HTR-8/SVneo (cell line): ENCODE results near the gene SMIM26.
A peak's percentile ranks its signal among the peaks of the same experiment; 100 is the strongest.
"Not testable (repeated sequence)": the region's sequence is repeated elsewhere in the genome, so short reads cannot be mapped to it uniquely, and the experiment has no call there.

ENCODE experiments used
- DNase-seq: peaks from one replicate; pipeline ENCODE4 v3.0.0; 2011; ENCODE audit warnings: low spot score, mixed read lengths; ENCODE audit not compliant: insufficient read length
- FAIRE-seq: peaks from 2 replicates; lab custom pipeline; 2011; peaks lifted over from hg19 to GRCh38; lab: Jason Lieb, UNC

Gene SMIM26

GRCh38 chr20:18566892-18567738 is at the start of gene SMIM26:
Gene SMIM26, plus strand, starts transcription at chr20:18567432. Its CDS starts 47 bp downstream, at chr20:18567479.
- DNase-seq (peak; percentile 94), FAIRE-seq (no peak)

DNA sequence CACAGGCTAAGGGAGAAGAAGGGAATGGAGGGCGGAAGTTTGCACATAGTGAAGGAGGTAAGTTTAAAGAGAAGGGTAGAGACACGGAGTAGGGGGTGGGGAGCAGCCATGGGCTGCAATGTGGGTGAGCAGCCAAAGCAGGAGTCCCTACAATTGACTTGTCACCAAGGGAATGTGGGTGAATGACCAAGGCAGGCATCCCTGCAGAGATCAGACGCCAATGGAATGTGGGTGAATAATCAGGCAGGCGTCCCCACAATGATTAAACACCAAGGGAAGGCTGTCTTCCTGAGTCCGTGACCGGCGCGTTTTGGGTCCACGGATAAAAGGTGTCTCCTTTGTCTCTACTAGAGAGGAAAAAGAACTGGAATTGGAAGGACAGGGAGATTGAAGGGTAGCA is 45.2 kb upstream of the SMIM26 start:
- FAIRE-seq, DNase-seq: not testable (repeated sequence)

DNA sequence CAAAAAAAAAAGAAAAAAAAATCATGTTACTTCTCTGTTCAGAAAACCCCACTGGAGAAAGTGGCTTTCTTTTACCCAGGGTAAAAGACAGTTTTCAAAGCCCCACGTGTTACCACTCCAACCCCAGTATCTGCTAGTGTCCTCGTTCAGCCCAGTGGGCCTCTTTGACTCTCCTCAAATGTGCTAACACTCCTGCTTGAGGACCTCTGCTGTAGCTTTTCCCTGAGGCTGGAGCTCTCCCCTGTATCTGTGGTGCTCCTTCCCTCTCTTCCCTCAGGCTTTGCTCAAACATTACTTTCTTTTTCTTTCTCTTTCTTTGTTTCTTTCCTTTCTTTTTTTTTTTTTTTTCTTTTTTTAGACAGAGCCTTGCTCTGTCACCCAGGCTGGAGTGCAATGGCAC is 44.2 kb upstream of the SMIM26 start:
- DNase-seq (no peak), FAIRE-seq (no peak)

GRCh38 chr20:18524646-18525045 is 42.6 kb upstream of the SMIM26 start:
- DNase-seq: no peak
- no peak for FAIRE-seq

DNA sequence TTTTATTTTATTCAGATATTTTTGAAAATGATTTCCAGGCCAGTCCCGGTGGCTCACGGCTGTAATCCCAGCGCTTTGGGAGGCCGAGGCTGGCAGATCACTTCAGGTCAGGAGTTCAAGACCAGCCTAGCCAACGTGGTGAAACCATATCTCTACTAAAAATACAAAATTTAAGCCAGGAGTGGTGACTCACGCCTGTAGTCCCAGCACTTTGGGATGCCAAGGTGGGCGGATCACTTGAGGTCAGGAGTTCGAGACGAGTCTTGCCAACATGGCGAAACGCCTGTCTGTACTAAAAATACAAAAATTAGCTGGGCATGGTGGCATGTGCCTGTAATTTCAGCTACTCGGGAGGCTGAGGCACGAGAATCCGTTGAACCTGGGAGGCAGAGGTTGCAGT is 40.5 kb upstream of the SMIM26 start:
- FAIRE-seq: not testable (repeated sequence)

DNA sequence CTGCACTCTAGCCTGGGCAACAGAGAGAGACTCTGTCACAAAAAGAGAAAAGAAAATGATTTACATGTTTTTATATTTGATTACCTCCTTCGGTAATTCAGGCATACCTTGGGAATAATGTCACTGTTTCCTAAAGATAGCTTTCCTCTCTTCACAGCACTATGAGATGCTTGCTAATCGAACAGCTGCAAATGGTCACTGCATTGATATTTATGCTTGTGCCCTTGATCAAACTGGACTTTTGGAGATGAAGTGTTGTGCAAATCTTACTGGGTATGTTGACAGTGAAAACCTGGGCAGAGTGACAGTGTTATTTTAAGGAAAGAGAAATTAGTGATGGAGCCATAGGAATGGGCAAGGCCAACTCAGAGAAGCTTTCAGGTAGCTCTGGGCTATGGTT is 39.9 kb upstream of the SMIM26 start:
- no peak for FAIRE-seq
- no peak for DNase-seq

More for the DNA sequence above, 40.5 kb upstream of the SMIM26 start:
- not testable (repeated sequence) for DNase-seq

DNA sequence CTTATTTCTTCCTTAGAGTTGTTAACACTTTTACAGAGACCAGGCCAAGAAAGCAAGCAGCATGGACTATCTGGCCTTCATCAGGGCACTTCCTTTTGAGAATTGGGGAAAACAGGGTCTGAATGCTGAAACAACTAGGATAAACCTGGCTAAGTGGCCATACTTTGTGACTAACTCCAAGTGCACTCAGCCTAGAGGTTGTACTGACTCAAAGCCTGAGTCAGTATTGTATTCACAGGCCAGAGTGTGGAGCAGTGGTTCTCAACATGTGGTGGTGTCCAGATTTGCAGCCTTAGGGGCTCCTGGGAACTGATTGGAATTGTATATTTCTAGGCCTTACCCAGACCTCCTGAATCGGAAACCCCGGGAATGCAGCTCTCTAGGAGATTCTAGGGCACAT is 39.4 kb upstream of the SMIM26 start:
- no peak for FAIRE-seq
- no peak for DNase-seq

DNA sequence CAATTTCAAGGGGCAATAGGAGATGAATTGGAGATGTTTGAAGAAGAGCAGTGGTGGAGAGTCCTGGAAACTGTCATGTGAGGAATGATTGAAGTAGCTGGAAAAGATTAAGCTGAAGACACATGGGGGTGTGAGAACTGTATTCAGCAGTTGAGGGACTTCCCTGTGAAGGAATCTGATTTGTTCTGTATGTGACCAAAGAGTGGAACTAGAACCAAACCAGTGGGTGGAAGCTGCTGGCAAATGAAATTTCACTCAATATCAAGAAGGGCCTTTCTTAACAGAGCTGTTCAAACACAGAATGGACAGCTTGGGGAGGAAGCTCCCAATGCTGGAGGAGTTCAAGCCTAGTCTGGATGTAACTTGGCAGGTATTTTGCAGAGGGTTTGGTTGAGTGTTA is 38.2 kb upstream of the SMIM26 start:
- FAIRE-seq: no peak
- no peak for DNase-seq

GRCh38 chr20:18532626-18533025 is 34.6 kb upstream of the SMIM26 start:
- DNase-seq (no peak), FAIRE-seq (no peak)

- DNase-seq (no peak), FAIRE-seq (no peak)
Observed at GRCh38 chr20:18533491-18533890, 33.7 kb upstream of the SMIM26 start.

DNA sequence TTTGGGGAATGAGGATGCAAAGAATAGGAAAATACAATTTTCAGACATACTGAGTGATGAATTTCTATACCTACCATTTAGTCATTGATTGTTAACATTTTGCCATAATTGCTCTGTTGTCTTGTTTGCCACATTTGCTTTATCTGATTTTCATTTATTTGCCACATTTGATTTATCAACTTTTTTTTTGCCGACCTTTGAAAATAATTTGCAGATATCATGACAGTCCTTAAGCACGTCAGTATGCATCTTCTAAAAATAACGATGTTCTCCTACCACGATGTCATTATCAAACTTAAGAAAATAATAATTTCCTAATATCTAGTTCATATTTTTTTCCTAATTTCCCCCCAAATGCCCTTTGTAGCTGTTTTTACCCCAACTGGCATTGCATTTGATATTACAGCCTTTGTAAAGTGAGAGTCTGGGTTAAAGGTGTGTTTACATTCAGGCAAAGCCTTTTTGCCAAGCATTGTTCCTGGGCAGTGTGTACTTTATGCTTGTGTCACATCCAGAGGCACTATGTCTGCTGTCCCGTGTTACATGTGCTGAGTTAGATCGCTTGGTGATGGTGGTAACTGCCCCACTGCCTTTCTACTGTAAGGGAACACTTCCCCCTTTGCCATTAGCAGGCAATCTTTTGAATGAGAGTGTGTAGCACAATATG is 33.1 kb upstream of the SMIM26 start:
- FAIRE-seq: no peak
- no peak for DNase-seq

GRCh38 chr20:18537651-18538050 is 29.6 kb upstream of the SMIM26 start:
- DNase-seq (no peak), FAIRE-seq (no peak)

- DNase-seq (no peak), FAIRE-seq (no peak)
Observed at GRCh38 chr20:18541741-18542140, 25.5 kb upstream of the SMIM26 start.

DNA sequence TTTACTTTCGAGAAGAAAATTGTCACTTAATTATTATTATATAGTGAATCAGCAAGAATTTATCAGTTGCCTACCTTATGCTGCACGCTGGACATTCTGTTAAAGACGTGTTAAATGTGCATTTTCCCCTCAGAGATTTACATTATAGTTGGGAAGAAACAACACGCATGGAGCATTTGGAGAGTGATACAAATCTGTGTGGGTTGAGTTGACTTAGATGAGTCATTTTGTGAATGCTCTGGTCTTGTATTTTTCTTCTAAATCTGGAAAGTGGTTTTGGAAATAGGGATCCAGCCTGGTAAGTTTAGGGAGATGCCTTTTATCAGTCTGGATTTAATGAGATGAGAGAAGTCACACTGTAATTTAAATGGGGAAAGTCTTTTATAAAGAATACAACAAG is 24.0 kb upstream of the SMIM26 start:
- no peak for FAIRE-seq

DNA sequence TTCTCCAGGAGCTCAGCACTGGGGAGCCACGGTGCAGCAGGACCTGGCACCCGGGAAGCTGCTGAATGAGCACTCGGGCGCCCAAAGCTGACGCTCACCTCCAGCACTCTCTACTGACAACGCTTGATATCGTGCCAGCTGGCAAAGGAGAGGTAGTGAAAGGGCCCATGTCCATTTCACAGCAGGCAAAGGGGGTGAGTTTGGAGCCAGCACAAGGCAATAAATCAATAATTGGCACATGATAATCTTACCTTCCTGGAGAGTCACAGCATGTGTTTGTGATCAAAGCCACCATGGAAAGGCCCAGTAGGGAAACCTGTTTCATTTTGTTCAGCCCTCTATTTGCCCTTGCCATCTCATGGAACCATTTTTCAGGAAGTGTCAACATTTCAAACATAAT is 23.3 kb upstream of the SMIM26 start:
- DNase-seq: no peak
- FAIRE-seq: no peak

More for the DNA sequence above, 24.0 kb upstream of the SMIM26 start:
- DNase-seq: no peak

DNA sequence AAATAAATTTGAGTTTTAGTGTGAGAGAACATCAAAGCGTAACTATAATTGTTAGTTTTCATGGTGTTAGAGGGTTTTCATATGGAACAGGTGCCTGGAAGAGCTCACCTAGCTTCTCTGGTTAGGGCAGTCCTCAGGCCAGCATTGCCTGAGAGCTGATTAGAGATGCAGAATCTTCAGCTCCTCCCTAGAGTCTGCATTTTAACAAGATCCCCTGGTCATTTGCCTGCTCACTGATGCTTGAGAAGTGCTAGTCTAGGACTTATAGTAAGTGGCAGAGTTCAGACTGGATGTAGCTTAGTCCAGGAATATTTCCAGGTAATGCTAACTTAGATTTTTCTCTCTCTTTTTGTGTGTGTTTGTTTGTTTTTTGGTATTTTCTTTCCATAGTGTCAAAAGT is 21.7 kb upstream of the SMIM26 start:
- no peak for DNase-seq
- FAIRE-seq: no peak

- FAIRE-seq: no peak
- no peak for DNase-seq
Observed at GRCh38 chr20:18548465-18548864, 18.8 kb upstream of the SMIM26 start.

- DNase-seq (no peak), FAIRE-seq (no peak)
Observed at GRCh38 chr20:18553746-18554145, 13.5 kb upstream of the SMIM26 start.

- FAIRE-seq (no peak), DNase-seq (no peak)
Observed at GRCh38 chr20:18567739-18568091, 483 bp downstream of the SMIM26 start.

DNA sequence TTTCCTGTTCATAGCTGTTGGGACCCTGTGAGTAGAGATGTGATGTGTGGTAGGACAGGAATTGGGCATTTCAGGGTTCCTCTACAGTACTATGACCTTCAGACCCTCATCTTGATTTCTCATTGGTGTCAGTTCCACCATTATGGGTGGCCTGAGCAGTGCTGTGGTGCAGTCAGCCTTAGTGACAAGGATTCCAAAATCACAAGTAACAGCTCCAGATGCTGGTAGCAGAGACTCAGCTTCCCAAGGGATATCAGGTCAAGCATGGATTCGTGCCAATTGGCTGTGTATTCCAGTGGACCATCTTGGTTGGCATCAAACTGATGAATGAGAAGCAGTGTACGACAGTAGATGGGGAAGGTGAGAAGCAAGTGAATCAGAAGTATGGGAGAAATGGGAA is 3.8 kb downstream of the SMIM26 start:
- FAIRE-seq: no peak
- no peak for DNase-seq

DNA sequence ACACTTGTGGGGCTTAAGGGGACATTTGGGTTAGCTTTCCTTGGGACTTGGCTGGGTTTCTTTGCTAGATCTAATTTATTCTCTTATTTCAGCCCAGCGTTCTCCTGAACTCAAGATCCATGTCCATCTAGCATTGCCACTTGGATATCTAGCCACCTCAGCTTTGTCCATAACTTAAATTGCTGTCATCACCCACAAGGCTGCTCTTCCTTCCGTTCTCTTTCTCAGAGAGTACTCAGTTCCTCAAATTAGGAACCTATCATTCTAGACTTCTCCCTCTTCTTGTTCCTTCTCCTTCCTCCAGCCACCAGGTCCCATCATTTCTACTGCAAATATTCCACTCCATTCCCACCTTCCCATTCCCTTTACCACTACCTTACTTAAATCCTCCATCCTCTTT is 4.3 kb downstream of the SMIM26 start:
- DNase-seq (no peak), FAIRE-seq (no peak)

DNA sequence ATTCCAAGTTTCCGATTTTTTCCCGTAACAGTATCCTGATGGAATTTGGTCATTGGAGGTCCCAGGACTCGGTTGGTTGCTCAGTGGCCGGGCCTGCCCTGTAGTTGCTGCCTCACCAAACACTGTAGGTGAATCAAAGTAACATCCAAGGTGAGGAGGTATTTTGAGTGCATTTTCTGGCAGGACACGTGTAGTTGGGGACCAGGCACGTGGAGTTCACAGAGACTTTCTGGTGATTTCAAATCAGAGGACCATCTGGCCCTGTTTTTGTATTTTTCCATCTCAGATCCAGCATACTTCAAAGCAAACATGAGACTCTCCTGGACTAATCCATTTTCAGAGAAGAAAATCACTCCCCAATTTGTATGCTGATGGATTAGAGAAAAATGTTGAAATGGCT is 10.7 kb downstream of the SMIM26 start:
- FAIRE-seq: no peak
- DNase-seq: no peak
